Body of pancreas (tissue), 4 donors: Measurements from ENCODE around the gene PDE4A. TPM values are rescaled to one million over a fixed set of nuclear protein-coding genes. Genes with fewer than 3 reads are reported as not detected.
"Not testable (repeated sequence)": the region's sequence is repeated elsewhere in the genome, so short reads cannot be mapped to it uniquely, and the experiment has no call there.

Experiments
- ATAC-seq: fragments of 150-250 bp; one replicate; pipeline ENCODE4 v1.9.1; 2016
- DNase-seq, 4 donors: peaks; one replicate each; pipeline ENCODE4 v3.0.0-alpha.2; 2019
- H3K27ac ChIP-seq, 4 donors: fragments of 200-600 bp; sonication (generic); 1 replicate in 3 of 4; 2 replicates in 1 of 4; pipeline versions ENCODE4 v1.5.1 to v1.6.1; 2016 to 2019; ENCODE audit warnings: mild to moderate bottlenecking in 1 of 4, mixed read lengths in 1 of 4, moderate library complexity in 1 of 4
- H3K27me3 ChIP-seq, 2 donors: fragments of 200-600 bp; sonication (generic); one replicate each; pipeline ENCODE4 v1.6.0; 2016; ENCODE audit warnings: mild to moderate bottlenecking in 1 of 2
- H3K36me3 ChIP-seq, 2 donors: fragments of 200-600 bp; sonication (generic); replicated peaks in 1 of 2; 2 replicates each; pipeline ENCODE4 v1.5.1; 2016; ENCODE audit warnings: low read depth in 2 of 2; ENCODE audit not compliant: insufficient read depth in 1 of 2
- H3K4me1 ChIP-seq: fragments of 200-600 bp; sonication (generic); one replicate; pipeline ENCODE4 v1.6.0; 2016
- H3K4me3 ChIP-seq, 2 donors: fragments of 200-600 bp; sonication (generic); 1 replicate in 1 of 2; 2 replicates in 1 of 2; pipeline ENCODE4 v1.5.1; 2016 to 2019
- H3K9me3 ChIP-seq, 3 donors: fragments of 200-600 bp; sonication (generic); 1 replicate in 2 of 3; 2 replicates in 1 of 3; pipeline ENCODE4 v1.5.1; 2016
- POLR2A ChIP-seq, 3 donors: fragments of 450-650 bp; IDR thresholded peaks; one replicate each; pipeline ENCODE4 v1.6.1; 2016; ENCODE audit warnings: antibody characterized with exemption in 3 of 3, mild to moderate bottlenecking in 2 of 3
- WGBS, 2 donors: methylation state at CpG; one replicate each; pipeline ENCODE4 v1.1.5; 2017; 5-methylcytosine and 5-hydroxymethylcytosine counted together
- intact Hi-C: fragments of 100-400 bp; cut with DNase I; formaldehyde crosslinking; loops from one replicate; pipeline ENCODE4 v1.15.1; 2023
- total RNA-seq, 2 donors: library from RNA; depleted of rRNA; stranded (reverse); fragments of >200 nt; gene quantifications; one replicate each; pipeline ENCODE4 v1.1.0, GENCODE V29; 2016
- TF ChIP-seq, protein P1 (sequence below), 7 experiments: fragments of 450-650 bp in 4 of 7; fragments of 200-600 bp in 3 of 7; sonication (generic) in 3 of 7; IDR thresholded peaks; one replicate each; pipeline ENCODE4 v1.5.1; 2016 to 2019; ENCODE audit warnings: antibody characterized with exemption in 7 of 7

PDE4A gene
- total RNA-seq, 2 donors from 2014 or later = 8.8 to 17.1 TPM

DNA sequence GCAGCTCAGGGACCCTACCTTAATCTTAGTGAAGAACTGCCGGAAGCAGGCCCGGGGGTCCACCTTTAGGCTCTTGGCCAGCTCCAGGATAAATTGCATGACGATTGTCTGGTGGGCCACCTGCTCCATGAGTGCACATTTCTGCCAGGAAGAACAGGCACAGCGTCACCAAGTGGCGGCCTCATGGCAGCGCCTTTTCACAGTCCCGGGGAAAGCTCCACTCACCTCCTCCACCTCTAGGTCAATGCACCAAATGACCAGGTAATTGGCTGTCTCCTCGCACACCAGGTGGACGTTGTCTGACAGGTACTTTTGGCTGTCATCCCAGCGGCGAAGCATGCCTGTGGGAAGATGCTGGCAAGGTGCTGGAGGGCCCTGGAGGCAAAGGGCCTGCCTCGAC, 25.3 kb upstream of the PDE4A start:
- intact Hi-C loops = loop anchor here (10.0 kb wide), 1 partner anchor 460 kb away; the partner anchor contains the start of gene OLFM2
- no peaks in the 10 kb centered on the region for H3K9me3 ChIP-seq
- no peak overlapping the region for H3K4me3 ChIP-seq
- no peak overlapping the region for H3K27ac ChIP-seq
- peaks cover 2% of the 10 kb centered on the region for H3K4me1 ChIP-seq
- H3K36me3 ChIP-seq = peaks cover 0 to 17% of the 10 kb centered on the region in 2 donors
- DNase-seq (no peak), ATAC-seq (no peak)
- 91 to 94% methylated on average over 5 to 6 of the region's 12 CpGs for WGBS, 2 donors
- TF ChIP-seq, protein P1, sequence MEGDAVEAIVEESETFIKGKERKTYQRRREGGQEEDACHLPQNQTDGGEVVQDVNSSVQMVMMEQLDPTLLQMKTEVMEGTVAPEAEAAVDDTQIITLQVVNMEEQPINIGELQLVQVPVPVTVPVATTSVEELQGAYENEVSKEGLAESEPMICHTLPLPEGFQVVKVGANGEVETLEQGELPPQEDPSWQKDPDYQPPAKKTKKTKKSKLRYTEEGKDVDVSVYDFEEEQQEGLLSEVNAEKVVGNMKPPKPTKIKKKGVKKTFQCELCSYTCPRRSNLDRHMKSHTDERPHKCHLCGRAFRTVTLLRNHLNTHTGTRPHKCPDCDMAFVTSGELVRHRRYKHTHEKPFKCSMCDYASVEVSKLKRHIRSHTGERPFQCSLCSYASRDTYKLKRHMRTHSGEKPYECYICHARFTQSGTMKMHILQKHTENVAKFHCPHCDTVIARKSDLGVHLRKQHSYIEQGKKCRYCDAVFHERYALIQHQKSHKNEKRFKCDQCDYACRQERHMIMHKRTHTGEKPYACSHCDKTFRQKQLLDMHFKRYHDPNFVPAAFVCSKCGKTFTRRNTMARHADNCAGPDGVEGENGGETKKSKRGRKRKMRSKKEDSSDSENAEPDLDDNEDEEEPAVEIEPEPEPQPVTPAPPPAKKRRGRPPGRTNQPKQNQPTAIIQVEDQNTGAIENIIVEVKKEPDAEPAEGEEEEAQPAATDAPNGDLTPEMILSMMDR (IDR thresholded peaks at IDR 0.05) = no peak
- TF ChIP-seq POLR2A (IDR thresholded peaks at IDR 0.05) = no peak
- no peaks in the 10 kb centered on the region for H3K27me3 ChIP-seq

DNA sequence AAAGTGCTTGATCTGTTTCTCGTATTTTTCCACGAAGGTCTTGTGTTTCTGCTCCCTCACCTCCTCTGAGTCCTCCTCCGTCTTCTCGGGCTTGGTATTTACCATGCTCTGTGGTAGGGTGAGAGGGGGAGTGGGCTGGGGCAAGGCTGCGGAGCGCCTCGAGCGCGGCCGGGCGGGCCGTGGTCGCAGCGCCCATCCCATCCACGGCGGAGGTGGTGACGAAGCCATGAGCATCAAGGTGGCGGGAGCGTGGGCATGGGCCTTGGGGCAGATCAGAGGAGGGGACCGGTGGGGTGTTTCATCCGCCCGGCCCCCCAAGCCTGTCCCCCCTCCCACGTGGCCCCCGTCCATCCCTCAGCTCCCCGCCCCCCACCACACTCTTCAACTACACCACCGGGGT, 24.9 kb upstream of the PDE4A start:
- no peak for ATAC-seq
- Histone ChIP-seq H3K27me3 (no peaks in the 10 kb centered on the region), H3K4me1 (peaks cover 6% of the 10 kb centered on the region), H3K36me3 (peaks cover 0 to 17% of the 10 kb centered on the region in 2 donors), H3K9me3 (no peaks in the 10 kb centered on the region), H3K4me3 (no peak overlapping the region), H3K27ac (no peak overlapping the region)
- intact Hi-C loops = loop anchor here (10.0 kb wide), 1 partner anchor 461 kb away; the partner anchor contains the start of gene OLFM2
- no peak for TF ChIP-seq POLR2A (IDR thresholded peaks at IDR 0.05)
- TF ChIP-seq, protein P1 (IDR thresholded peaks at IDR 0.05) = no peak
- DNase-seq = no peak
- 91 to 95% methylated on average over 20 to 26 of the region's 26 CpGs for WGBS, 2 donors

DNA sequence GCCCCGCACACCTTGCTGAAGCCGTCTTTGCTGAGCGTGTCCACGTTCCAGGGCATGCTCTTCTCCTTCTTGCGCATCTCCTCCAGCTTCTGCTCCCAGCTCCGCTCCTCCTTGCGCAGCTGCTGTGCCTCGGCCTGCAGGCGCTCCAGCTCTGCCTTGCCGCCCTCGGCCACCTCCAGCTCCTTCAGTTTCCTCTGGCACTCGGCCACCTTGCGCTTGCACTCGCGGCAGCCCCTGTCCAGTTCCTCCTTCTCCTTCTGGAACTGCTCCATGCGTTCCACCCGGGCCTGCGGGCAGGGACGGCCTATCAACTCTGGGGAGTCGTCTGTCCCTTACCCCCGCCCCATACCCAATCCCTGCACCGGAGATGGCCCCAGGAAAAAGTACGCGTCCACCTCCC, 24.4 kb upstream of the PDE4A start:
- DNase-seq (no peak), ATAC-seq (no peak)
- intact Hi-C loops = loop anchor here (10.0 kb wide), 1 partner anchor 461 kb away; the partner anchor contains the start of gene OLFM2
- TF ChIP-seq, protein P1 (IDR thresholded peaks at IDR 0.05) = no peak
- no peak for TF ChIP-seq POLR2A (IDR thresholded peaks at IDR 0.05)
- Histone ChIP-seq H3K4me3 (no peak overlapping the region), H3K36me3 (peaks cover 0 to 16% of the 10 kb centered on the region in 2 donors), H3K4me1 (peaks cover 11% of the 10 kb centered on the region), H3K9me3 (no peaks in the 10 kb centered on the region), H3K27me3 (no peaks in the 10 kb centered on the region), H3K27ac (no peak overlapping the region)
- WGBS, 2 donors = 81 to 82% methylated on average over 21 to 23 of the region's 24 CpGs

DNA sequence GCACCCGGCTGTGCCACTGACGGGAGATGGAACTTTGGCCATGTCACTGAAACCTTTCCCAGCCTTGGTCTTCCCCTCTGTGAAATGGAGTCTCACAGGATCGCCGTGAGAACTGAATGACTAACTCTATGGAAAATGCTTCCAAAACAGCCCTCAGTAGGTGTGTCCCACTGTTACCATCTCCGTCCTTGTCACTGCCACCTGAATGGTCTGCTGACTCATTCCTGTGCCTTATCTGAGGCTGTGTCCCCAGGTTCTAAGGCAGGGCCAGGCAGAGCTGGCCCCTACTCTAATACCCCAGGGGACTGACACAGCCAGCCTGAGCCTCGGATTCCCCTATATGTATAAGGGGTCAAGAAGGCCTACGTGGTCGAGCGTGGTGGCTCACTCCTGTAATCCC, 21.5 kb upstream of the PDE4A start:
- no peak for ATAC-seq
- DNase-seq = no peak
- Histone ChIP-seq H3K36me3 (peaks cover 0 to 9% of the 10 kb centered on the region in 2 donors), H3K27me3 (no peaks in the 10 kb centered on the region), H3K27ac (no peak overlapping the region), H3K4me1 (peaks cover 29% of the 10 kb centered on the region), H3K4me3 (no peak overlapping the region), H3K9me3 (no peaks in the 10 kb centered on the region)
- intact Hi-C loops = loop anchor here (10.0 kb wide), 1 partner anchor 464 kb away; the partner anchor contains the start of gene OLFM2
- TF ChIP-seq, protein P1 (IDR thresholded peaks at IDR 0.05) = no peak
- TF ChIP-seq POLR2A (IDR thresholded peaks at IDR 0.05) = no peak
- WGBS, 2 donors = 72 to 88% methylated on average over 8 of the region's 9 CpGs

- H3K27me3 ChIP-seq, H3K36me3 ChIP-seq, ATAC-seq, H3K4me3 ChIP-seq, H3K9me3 ChIP-seq, H3K27ac ChIP-seq, DNase-seq: not testable (repeated sequence)
- WGBS, 2 donors = 67 to 82% methylated on average over 6 to 8 of the region's 8 CpGs
- intact Hi-C loops = loop anchor here (10.0 kb wide), 1 partner anchor 465 kb away; the partner anchor contains the start of gene OLFM2
- peaks cover 34% of the 10 kb centered on the region for H3K4me1 ChIP-seq
Observed at GRCh38 chr19:10399340-10399739, 21.0 kb upstream of the PDE4A start.
